ENCODE data around the gene ABCA7. TPM values are rescaled to one million over a fixed set of nuclear protein-coding genes. Genes with fewer than 3 reads are reported as not detected.

The ABCA7 gene
- total and polyA plus RNA-seq, 2 of the 13 experiments (the other 11 are each of a cell fraction or from before 2014, with no cell fraction given), result 4.4 to 32.4 TPM

DNA sequence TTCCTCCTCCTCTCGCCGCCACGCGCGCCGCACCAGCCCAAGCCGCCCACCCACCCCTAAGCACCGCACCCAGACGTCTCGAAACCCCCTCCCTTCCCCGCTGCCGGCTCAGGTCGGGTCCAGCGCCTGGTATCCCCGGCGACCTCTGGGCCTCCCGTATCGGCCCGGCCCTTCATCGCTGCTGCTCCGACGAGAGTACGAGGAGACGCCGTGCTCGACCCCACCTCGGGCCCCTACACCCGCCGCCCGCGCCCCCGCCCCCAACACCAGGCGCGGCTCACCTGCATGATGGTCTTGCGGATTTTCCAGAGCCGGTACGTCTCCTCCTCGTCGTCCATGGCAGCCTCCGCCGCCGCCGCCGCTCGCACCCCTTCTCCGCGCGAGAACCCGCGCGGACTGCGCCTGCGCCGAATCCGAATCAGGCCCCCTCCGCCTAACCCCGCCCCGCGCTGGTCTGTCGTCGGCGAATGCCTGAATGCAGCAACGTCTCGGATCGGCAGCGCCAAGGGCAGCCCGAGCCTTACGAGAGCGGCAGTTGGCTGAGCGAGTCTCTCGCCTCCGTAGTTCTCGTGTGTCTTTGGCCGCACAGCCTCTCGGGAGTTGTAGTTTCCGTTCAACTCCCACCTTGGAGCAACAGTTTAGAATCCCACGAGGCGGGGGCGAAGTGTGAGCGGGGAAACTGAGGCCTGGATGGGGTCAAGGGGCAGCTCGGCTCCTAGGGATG, 55.2 kb downstream of the ABCA7 start, which contains the start of gene POLR2E (continued):
- no peak for TF ChIP-seq GTF2F1 (IDR thresholded peaks at IDR 0.05; ENCODE audit: low read length)
- TF ChIP-seq ZNF569 (CRISPR knock-in tag; IDR thresholded peaks at IDR 0.05; ENCODE audit: borderline replicate concordance), result no peak
- TF ChIP-seq NFE2L2 (IDR thresholded peaks at IDR 0.05; ENCODE audit: low read length), result no peak
- TF ChIP-seq TBX2 (CRISPR knock-in tag; IDR thresholded peaks at IDR 0.05; ENCODE audit: borderline replicate concordance), result peak; percentile 88
- TF ChIP-seq, protein P1, sequence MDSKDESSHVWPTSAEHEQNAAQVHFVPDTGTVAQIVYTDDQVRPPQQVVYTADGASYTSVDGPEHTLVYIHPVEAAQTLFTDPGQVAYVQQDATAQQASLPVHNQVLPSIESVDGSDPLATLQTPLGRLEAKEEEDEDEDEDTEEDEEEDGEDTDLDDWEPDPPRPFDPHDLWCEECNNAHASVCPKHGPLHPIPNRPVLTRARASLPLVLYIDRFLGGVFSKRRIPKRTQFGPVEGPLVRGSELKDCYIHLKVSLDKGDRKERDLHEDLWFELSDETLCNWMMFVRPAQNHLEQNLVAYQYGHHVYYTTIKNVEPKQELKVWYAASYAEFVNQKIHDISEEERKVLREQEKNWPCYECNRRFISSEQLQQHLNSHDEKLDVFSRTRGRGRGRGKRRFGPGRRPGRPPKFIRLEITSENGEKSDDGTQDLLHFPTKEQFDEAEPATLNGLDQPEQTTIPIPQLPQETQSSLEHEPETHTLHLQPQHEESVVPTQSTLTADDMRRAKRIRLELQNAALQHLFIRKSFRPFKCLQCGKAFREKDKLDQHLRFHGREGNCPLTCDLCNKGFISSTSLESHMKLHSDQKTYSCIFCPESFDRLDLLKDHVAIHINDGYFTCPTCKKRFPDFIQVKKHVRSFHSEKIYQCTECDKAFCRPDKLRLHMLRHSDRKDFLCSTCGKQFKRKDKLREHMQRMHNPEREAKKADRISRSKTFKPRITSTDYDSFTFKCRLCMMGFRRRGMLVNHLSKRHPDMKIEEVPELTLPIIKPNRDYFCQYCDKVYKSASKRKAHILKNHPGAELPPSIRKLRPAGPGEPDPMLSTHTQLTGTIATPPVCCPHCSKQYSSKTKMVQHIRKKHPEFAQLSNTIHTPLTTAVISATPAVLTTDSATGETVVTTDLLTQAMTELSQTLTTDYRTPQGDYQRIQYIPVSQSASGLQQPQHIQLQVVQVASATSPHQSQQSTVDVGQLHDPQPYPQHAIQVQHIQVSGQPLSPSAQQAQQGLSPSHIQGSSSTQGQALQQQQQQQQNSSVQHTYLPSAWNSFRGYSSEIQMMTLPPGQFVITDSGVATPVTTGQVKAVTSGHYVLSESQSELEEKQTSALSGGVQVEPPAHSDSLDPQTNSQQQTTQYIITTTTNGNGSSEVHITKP (CRISPR knock-in tag; IDR thresholded peaks at IDR 0.05; ENCODE audit: low read depth), result peak; percentile 82
- TF ChIP-seq, protein P2, sequence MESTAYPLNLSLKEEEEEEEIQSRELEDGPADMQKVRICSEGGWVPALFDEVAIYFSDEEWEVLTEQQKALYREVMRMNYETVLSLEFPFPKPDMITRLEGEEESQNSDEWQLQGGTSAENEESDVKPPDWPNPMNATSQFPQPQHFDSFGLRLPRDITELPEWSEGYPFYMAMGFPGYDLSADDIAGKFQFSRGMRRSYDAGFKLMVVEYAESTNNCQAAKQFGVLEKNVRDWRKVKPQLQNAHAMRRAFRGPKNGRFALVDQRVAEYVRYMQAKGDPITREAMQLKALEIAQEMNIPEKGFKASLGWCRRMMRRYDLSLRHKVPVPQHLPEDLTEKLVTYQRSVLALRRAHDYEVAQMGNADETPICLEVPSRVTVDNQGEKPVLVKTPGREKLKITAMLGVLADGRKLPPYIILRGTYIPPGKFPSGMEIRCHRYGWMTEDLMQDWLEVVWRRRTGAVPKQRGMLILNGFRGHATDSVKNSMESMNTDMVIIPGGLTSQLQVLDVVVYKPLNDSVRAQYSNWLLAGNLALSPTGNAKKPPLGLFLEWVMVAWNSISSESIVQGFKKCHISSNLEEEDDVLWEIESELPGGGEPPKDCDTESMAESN (CRISPR knock-in tag; conservative IDR thresholded peaks at IDR 0.05), result peak; percentile 92; the same call in 1 of the 2 replicates
- TF ChIP-seq ZZZ3 (CRISPR knock-in tag; IDR thresholded peaks at IDR 0.05; ENCODE audit: borderline replicate concordance), result no peak
- TF ChIP-seq, protein P3, sequence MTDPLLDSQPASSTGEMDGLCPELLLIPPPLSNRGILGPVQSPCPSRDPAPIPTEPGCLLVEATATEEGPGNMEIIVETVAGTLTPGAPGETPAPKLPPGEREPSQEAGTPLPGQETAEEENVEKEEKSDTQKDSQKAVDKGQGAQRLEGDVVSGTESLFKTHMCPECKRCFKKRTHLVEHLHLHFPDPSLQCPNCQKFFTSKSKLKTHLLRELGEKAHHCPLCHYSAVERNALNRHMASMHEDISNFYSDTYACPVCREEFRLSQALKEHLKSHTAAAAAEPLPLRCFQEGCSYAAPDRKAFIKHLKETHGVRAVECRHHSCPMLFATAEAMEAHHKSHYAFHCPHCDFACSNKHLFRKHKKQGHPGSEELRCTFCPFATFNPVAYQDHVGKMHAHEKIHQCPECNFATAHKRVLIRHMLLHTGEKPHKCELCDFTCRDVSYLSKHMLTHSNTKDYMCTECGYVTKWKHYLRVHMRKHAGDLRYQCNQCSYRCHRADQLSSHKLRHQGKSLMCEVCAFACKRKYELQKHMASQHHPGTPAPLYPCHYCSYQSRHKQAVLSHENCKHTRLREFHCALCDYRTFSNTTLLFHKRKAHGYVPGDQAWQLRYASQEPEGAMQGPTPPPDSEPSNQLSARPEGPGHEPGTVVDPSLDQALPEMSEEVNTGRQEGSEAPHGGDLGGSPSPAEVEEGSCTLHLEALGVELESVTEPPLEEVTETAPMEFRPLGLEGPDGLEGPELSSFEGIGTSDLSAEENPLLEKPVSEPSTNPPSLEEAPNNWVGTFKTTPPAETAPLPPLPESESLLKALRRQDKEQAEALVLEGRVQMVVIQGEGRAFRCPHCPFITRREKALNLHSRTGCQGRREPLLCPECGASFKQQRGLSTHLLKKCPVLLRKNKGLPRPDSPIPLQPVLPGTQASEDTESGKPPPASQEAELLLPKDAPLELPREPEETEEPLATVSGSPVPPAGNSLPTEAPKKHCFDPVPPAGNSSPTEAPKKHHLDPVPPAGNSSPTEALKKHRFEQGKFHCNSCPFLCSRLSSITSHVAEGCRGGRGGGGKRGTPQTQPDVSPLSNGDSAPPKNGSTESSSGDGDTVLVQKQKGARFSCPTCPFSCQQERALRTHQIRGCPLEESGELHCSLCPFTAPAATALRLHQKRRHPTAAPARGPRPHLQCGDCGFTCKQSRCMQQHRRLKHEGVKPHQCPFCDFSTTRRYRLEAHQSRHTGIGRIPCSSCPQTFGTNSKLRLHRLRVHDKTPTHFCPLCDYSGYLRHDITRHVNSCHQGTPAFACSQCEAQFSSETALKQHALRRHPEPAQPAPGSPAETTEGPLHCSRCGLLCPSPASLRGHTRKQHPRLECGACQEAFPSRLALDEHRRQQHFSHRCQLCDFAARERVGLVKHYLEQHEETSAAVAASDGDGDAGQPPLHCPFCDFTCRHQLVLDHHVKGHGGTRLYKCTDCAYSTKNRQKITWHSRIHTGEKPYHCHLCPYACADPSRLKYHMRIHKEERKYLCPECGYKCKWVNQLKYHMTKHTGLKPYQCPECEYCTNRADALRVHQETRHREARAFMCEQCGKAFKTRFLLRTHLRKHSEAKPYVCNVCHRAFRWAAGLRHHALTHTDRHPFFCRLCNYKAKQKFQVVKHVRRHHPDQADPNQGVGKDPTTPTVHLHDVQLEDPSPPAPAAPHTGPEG (CRISPR knock-in tag; IDR thresholded peaks at IDR 0.05), result no peak
- peak; percentile 79 for TF ChIP-seq ELF1 (CRISPR knock-in tag; IDR thresholded peaks at IDR 0.05)
- TF ChIP-seq, protein P4, sequence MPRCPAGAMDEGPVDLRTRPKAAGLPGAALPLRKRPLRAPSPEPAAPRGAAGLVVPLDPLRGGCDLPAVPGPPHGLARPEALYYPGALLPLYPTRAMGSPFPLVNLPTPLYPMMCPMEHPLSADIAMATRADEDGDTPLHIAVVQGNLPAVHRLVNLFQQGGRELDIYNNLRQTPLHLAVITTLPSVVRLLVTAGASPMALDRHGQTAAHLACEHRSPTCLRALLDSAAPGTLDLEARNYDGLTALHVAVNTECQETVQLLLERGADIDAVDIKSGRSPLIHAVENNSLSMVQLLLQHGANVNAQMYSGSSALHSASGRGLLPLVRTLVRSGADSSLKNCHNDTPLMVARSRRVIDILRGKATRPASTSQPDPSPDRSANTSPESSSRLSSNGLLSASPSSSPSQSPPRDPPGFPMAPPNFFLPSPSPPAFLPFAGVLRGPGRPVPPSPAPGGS (CRISPR knock-in tag; IDR thresholded peaks at IDR 0.05), result no peak; the same call in none of the 2 replicates
- TF ChIP-seq IRF2 (CRISPR knock-in tag; IDR thresholded peaks at IDR 0.05), result peak; percentile 81
- TF ChIP-seq SP140L (CRISPR knock-in tag; IDR thresholded peaks at IDR 0.05; ENCODE audit: borderline replicate concordance), result no peak
- no peak for TF ChIP-seq ZMAT3 (CRISPR knock-in tag; conservative IDR thresholded peaks at IDR 0.05)
- peak; percentile 68; the same call in 1 of the 2 replicates for TF ChIP-seq ZNF788 (CRISPR knock-in tag; IDR thresholded peaks at IDR 0.05; ENCODE audit: borderline replicate concordance)
- TF ChIP-seq, protein P5, sequence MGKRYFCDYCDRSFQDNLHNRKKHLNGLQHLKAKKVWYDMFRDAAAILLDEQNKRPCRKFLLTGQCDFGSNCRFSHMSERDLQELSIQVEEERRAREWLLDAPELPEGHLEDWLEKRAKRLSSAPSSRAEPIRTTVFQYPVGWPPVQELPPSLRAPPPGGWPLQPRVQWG (CRISPR knock-in tag; IDR thresholded peaks at IDR 0.05; ENCODE audit: borderline replicate concordance, low read depth), result no peak
- TF ChIP-seq NR2F2 (IDR thresholded peaks at IDR 0.05; ENCODE audit: borderline replicate concordance, low read depth), result no peak

Measured in HepG2 (cell line).